HG02763 (cell line): Measurements from ENCODE around the gene TUBA4B.

Experiments
- ATAC-seq: cut with Tn5 transposase; IDR thresholded peaks from one replicate; pipeline ENCODE4 v1.9.1; 2021; ENCODE audit warnings: mild to moderate bottlenecking, moderate library complexity; ENCODE audit not compliant: unreplicated experiment

TUBA4B gene

GRCh38 chr2:219289537-219290361, 36.7 kb downstream of the TUBA4B start:
- ATAC-seq, result no peak

DNA sequence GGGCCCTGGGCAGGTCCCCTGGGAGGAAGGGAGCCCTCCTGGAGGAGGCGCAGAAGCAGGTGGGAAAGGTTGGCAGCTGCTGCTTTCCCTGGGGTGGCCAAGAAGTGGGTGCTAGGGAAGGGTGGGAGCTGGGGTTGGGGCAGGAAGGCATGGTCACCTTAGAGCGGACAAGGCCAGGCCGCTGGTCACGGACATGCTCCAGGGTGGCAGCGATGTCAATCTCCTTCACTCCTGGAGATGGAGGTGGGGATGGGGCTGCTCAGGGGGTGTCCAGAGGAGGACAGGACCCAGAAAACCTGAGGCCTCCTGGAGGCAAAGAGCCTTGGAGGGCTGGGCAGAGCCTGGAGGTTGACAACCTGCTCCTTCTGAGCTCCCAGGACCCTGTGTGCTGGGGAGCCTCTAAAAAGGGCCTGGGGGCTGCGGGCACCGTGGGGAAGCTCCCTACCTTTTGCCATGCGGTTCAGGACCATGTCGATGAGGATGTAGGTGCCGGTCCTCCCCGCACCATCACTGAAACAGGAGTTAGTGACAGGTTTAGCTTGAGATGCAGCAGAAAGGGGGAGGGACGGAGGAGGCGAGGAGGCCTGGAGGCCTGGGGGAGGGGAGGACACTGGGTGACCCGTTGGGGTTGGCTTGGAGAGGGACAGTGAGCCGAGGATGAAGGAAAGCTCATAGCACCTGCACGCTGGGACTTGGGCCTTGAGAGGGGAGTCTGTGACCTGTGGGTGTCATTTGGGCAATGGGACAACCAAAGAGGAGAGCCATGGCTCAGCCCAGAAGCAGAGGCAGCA, 37.5 kb downstream of the TUBA4B start:
- no peak for ATAC-seq

DNA sequence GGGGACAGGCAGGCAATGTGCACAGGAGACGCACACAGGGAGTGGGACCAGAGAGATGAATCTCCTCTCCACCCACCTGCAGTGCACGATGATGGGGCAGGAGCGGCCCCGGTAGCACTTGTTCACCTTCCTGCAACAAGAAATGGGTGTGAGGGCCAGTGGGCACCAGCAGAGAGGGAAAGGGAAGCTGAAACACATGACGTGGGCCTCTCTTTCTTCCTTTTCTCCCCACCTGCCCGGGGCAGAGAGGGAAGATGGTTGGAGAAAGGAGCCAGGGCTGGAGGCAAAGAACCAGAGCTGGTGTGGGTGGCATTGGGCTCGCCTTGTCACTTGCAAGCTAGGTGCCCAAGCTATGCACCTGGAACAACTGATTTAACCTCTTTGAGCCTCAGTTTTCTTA, 38.4 kb downstream of the TUBA4B start:
- ATAC-seq, result no peak

GRCh38 chr2:219291910-219292490, 39.0 kb downstream of the TUBA4B start:
- ATAC-seq, result no peak

DNA sequence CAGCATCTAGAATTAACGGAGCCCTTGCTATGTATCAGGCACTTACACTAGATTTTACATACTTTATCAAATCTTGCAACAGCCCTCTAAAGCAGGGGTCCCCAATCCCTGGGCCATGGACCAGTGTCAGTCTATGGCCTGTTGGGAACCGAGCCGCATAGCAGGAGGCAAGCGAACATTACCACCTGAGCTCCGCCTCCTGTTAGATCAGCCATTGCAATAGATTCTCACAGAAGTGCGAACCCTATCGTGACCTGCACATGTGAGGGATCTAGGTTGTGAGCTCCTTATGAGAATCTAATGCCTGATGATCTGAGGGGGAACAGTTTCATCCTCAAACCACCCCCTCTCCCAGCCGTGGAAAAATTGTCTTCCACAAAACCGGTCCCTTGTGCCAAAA, 39.6 kb downstream of the TUBA4B start:
- no peak for ATAC-seq

- no peak for ATAC-seq
Measured at GRCh38 chr2:219293736-219294231, 40.7 kb downstream of the TUBA4B start.

GRCh38 chr2:219294356-219295351, 41.6 kb downstream of the TUBA4B start:
- ATAC-seq, result peak; percentile 84

GRCh38 chr2:219296142-219296541, 43.1 kb downstream of the TUBA4B start:
- ATAC-seq, result no peak

- no peak for ATAC-seq
Measured at GRCh38 chr2:219296631-219297391, 43.8 kb downstream of the TUBA4B start.

DNA sequence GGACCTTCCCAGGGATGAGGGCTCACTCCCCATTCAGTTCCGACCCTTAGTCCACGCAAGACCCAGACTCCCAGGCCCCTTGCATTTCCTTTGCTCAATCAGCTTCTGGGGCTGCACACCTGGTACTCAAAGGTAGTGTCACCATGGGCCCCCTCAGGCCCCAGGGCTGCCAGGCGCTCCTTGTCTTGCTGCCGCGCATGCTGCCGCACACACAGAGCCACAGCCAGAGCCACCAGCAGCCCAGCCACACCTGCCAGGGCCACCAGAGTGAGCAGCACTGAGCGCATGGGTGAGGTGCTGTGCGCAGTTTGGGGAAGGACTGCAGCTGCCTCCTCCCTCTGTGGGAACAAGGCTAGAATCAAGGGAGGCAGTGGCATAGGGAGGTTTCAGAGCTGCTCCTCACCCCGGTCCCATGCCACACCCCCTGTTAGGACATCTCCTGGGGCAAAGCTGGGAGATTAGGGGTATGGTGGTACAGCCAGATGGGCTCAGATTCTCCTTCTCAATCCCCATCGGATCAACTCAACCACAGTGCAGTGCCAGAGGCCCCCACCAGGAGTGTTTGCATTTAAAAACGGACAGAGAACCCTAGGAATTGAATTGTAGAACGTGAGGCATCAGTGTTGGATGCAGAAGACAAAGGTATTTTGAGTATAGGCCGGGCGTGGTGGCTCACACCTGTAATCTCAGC, 44.9 kb downstream of the TUBA4B start:
- no peak for ATAC-seq

DNA sequence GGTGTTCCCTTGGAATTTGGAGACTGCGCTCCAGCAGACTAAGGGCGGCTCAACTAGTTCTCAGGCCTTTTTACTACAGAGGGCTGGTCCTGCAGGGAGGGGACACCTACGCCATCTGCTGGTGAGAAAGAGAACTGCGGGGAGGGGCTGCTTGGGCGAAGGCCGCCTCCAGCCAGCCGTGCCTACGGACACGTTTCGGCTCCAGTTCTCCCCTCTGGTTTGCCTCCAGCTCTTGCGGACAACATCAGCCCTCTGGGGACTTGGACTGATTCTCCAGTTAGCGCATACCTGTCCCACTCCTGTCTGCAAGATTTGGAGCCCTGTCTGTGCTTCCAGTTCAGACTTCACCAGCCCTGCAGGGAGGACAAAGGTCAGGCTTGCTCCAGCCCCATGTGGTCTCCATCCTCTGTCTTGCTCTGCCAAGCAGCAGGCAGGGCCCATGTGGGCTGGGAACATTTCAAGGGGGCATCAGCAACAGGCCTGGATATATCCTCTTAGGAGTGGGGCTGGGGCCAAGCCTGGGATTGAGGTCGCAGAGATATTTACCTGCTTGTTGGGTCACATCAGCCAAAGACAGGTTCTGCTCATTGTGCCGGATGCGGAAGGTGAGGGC, 45.8 kb downstream of the TUBA4B start:
- no peak for ATAC-seq

DNA sequence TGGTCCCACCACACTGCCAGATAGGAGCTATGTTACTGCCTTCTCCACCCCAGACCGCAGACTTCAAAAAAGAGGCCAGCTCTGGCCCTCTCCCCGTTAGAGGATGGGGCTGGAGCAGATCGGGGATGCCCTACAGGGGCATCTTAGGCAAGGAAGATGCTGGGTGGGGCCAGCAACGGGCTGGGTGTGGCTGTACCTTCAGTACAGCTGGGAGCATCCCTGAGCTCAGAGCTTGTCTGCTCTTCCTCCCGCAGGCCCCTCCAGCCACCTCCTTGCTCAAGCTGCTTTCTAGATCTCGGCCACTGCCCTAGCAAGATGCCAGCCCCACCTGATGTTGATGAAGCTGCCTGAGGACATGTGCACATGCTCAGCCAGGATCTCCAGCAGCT, 46.3 kb downstream of the TUBA4B start:
- no peak for ATAC-seq

DNA sequence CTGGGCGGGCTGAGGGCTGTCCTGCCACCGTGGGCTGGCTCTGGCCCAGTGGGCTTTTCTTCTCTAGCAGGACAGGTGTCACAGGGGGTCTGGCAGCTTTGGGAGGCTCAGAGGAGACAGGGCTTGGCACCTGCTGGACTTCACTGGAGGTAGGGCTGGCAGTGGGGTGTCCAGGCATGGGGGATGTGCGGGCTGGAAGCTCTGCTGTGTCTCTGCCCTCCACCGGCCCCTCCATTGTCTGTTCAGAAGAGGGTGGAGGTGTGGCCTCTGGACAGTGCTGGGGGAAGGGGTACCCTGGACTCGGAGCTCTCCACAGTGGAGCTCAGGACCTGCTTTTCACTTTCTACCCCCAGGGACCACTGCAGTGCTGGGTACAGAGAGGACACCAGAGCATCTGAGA, 47.0 kb downstream of the TUBA4B start:
- no peak for ATAC-seq

DNA sequence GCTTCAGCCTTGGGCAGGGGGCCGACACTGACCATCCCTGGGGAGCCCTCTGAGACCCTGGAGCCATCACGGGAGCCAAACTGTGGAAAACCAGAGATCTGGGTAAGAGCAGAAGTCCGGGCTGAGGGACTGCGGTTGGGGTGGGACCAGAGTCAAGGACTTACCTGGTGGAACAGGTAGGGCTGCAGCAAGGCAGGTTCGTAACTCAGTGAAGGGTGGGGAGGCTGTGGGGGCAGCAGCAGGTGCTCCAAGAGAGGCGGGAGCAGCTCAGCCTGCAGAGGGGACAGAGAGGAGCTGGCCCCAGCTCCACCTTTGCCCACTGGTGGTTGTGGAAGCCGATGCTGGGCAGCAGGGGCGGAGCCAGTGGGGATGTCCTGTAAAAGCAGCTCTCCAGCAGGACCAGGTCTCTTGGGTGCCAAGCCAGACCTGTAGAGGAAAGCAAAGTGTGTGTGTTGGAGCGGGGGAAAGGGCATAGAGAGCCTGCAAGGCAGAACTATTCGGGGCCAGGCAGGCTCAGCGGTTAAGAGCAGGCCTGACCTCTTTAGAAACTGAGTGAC, 49.4 kb downstream of the TUBA4B start:
- no peak for ATAC-seq

GRCh38 chr2:219304223-219304622, 51.2 kb downstream of the TUBA4B start:
- ATAC-seq, result no peak

DNA sequence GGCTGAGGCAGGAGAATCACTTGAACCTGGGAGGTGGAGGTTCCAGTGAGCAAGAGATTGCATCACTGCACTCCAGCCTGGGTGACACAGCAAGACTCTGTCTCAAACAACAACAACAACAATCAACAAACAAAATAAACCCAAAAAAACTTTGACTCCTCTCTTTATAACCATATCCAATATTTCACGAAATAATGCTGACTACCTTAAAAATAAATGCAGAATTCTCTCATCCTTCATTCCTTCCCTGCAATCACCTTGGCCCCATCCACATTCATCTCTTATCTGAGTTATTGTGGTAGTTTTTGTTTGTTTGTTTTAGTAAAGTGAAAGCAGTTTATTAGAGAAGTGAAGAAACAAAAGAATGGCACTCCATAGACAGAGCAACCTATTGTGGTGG, 53.0 kb downstream of the TUBA4B start:
- ATAC-seq, result no peak

DNA sequence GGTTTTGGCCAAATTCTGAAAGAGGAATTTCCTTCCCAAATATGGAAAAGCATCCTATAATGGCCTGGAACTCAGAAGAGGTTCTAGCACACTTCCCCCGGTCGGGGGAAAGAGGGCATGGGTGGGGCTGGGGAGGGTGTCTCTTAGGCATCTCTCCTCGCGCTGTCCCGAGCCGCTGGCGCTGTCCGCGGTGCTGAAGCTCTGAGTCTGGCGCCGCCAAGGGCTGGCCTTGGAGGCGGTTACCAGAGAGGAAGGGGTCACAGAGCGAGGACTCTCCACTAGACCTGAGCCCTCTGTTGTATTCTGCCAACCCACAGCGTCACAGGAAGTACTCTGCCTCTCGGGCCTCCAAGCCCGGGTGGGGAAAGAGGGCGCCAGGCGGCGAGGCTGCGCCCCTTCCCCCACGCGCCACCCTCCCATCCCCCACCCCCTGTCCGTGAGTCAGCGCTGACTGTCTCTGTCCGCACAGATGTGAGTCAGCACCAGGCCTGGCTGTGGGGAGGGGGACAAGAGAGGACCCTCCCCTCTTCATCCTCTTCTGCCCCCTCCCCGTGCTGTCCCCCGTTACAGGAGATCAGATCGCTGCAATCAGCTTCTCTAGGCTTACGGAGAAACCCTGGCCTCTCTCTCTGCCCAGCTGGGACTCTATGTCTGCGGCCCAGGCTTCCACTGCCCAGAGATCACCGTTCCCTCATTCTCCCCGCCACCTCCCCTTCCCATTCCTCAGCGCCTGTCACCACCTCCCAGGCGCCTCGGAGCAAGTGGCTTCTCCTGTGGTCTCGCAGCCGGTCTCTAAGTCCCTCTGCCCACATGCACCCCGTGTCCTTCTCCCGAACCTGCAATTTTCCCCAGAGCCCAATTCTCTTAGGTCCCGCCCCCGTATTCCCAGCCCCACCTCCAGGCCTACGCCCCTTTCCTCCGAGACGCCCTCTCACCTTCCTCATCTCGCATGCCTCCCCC, 55.4 kb downstream of the TUBA4B start:
- no peak for ATAC-seq
